ENCODE results near the gene ITPRID1. TPM values are rescaled to one million over a fixed set of nuclear protein-coding genes. Genes with fewer than 3 reads are reported as not detected.

ITPRID1 gene
- total and polyA plus RNA-seq, 7 experiments from 2014 or later: not detected

- intact Hi-C loops (cut with micrococcal nuclease): no loop called here
- no peaks in the 10 kb centered on the region for H3K27me3 Mint-ChIP-seq
- H3K4me1 ChIP-seq (ENCODE audit: control insufficient read depth in 2 of 2, insufficient read depth in 2 of 2, low read length in 2 of 2): no peaks in the 10 kb centered on the region
- peaks cover 0 to 9% (median 4%) of the 10 kb centered on the region in 11 donors for H3K9me3 Mint-ChIP-seq
- ChIA-PET POLR2A (no interaction called here), CTCF (no interaction called here)
- no peaks in the 10 kb centered on the region for H3K27me3 ChIP-seq (ENCODE audit: control insufficient read depth in 2 of 2, insufficient read depth in 2 of 2, low read length in 2 of 2)
- H3K9me3 ChIP-seq (ENCODE audit: control insufficient read depth in 2 of 3, low read length in 3 of 3): no peaks in the 10 kb centered on the region
- H3K27ac Mint-ChIP-seq: no peak overlapping the region
- H3K27ac ChIP-seq (ENCODE audit: low read depth, low read length): no peak overlapping the region
- no peak overlapping the region for H3K4me3 ChIP-seq (ENCODE audit: low read length)
- DNase-seq (no peak), ATAC-seq (no peak)
- no peak overlapping the region for H3K4me3 Mint-ChIP-seq
- H3K4me1 Mint-ChIP-seq: no peaks in the 10 kb centered on the region
- H3K36me3 ChIP-seq (ENCODE audit: control insufficient read depth in 2 of 3, insufficient read depth in 3 of 3, low read length in 3 of 3): no peaks in the 10 kb centered on the region
- H3K36me3 Mint-ChIP-seq: no peaks in the 10 kb centered on the region
These were observed 48.1 kb downstream of the ITPRID1 start for GRCh38 chr7:31562002-31562401.

GRCh38 chr7:31563522-31563921, 49.6 kb downstream of the ITPRID1 start:
- Mint-ChIP-seq H3K27ac (no peak overlapping the region), H3K27me3 (no peaks in the 10 kb centered on the region), H3K4me1 (no peaks in the 10 kb centered on the region), H3K9me3 (peaks cover 0 to 9% (median 5%) of the 10 kb centered on the region in 11 donors), H3K4me3 (no peak overlapping the region), H3K36me3 (no peaks in the 10 kb centered on the region)
- H3K27ac ChIP-seq (ENCODE audit: low read depth, low read length): no peak overlapping the region
- DNase-seq: no peak
- ChIA-PET POLR2A (interaction anchor here (0.8 kb wide), 1 partner anchor 10 kb away, joined by 3 read pairs; no protein-coding TSS in a partner anchor), CTCF (no interaction called here)
- H3K36me3 ChIP-seq (ENCODE audit: control insufficient read depth in 2 of 3, insufficient read depth in 3 of 3, low read length in 3 of 3): no peaks in the 10 kb centered on the region
- no peaks in the 10 kb centered on the region for H3K27me3 ChIP-seq (ENCODE audit: control insufficient read depth in 2 of 2, insufficient read depth in 2 of 2, low read length in 2 of 2)
- no peak for ATAC-seq
- no peaks in the 10 kb centered on the region for H3K9me3 ChIP-seq (ENCODE audit: control insufficient read depth in 2 of 3, low read length in 3 of 3)
- intact Hi-C loops (cut with micrococcal nuclease): no loop called here
- H3K4me1 ChIP-seq (ENCODE audit: control insufficient read depth in 2 of 2, insufficient read depth in 2 of 2, low read length in 2 of 2): no peaks in the 10 kb centered on the region
- no peak overlapping the region for H3K4me3 ChIP-seq (ENCODE audit: low read length)

- ATAC-seq: no peak
- no peaks in the 10 kb centered on the region for H3K4me1 ChIP-seq (ENCODE audit: control insufficient read depth in 2 of 2, insufficient read depth in 2 of 2, low read length in 2 of 2)
- ChIA-PET POLR2A (no interaction called here), CTCF (no interaction called here)
- Mint-ChIP-seq H3K4me3 (no peak overlapping the region), H3K4me1 (no peaks in the 10 kb centered on the region), H3K27ac (no peak overlapping the region), H3K9me3 (peaks cover 0 to 10% (median 6%) of the 10 kb centered on the region in 11 donors), H3K27me3 (no peaks in the 10 kb centered on the region), H3K36me3 (no peaks in the 10 kb centered on the region)
- intact Hi-C loops (cut with micrococcal nuclease): no loop called here
- H3K9me3 ChIP-seq (ENCODE audit: control insufficient read depth in 2 of 3, low read length in 3 of 3): no peaks in the 10 kb centered on the region
- H3K27me3 ChIP-seq (ENCODE audit: control insufficient read depth in 2 of 2, insufficient read depth in 2 of 2, low read length in 2 of 2): no peaks in the 10 kb centered on the region
- no peak overlapping the region for H3K4me3 ChIP-seq (ENCODE audit: low read length)
- no peaks in the 10 kb centered on the region for H3K36me3 ChIP-seq (ENCODE audit: control insufficient read depth in 2 of 3, insufficient read depth in 3 of 3, low read length in 3 of 3)
- H3K27ac ChIP-seq (ENCODE audit: low read depth, low read length): no peak overlapping the region
- DNase-seq: no peak
These were observed 50.1 kb downstream of the ITPRID1 start for GRCh38 chr7:31563951-31564350.

GRCh38 chr7:31564661-31565060, 50.8 kb downstream of the ITPRID1 start:
- no peak overlapping the region for H3K4me3 ChIP-seq (ENCODE audit: low read length)
- intact Hi-C loops (cut with micrococcal nuclease): no loop called here
- ATAC-seq (no peak), DNase-seq (no peak)
- Mint-ChIP-seq H3K27ac (no peak overlapping the region), H3K27me3 (no peaks in the 10 kb centered on the region), H3K9me3 (peaks cover 0 to 13% (median 5%) of the 10 kb centered on the region in 11 donors), H3K4me1 (no peaks in the 10 kb centered on the region), H3K36me3 (no peaks in the 10 kb centered on the region), H3K4me3 (no peak overlapping the region)
- no peaks in the 10 kb centered on the region for H3K27me3 ChIP-seq (ENCODE audit: control insufficient read depth in 2 of 2, insufficient read depth in 2 of 2, low read length in 2 of 2)
- H3K36me3 ChIP-seq (ENCODE audit: control insufficient read depth in 2 of 3, insufficient read depth in 3 of 3, low read length in 3 of 3): no peaks in the 10 kb centered on the region
- ChIA-PET POLR2A (no interaction called here), CTCF (no interaction called here)
- no peaks in the 10 kb centered on the region for H3K9me3 ChIP-seq (ENCODE audit: control insufficient read depth in 2 of 3, low read length in 3 of 3)
- no peak overlapping the region for H3K27ac ChIP-seq (ENCODE audit: low read depth, low read length)
- no peaks in the 10 kb centered on the region for H3K4me1 ChIP-seq (ENCODE audit: control insufficient read depth in 2 of 2, insufficient read depth in 2 of 2, low read length in 2 of 2)

GRCh38 chr7:31569528-31569927, 55.6 kb downstream of the ITPRID1 start:
- CTCF ChIA-PET: no interaction called here
- Histone ChIP-seq H3K27ac (ENCODE audit: low read depth, low read length) (no peak overlapping the region), H3K36me3 (ENCODE audit: control insufficient read depth in 2 of 3, insufficient read depth in 3 of 3, low read length in 3 of 3) (no peaks in the 10 kb centered on the region), H3K4me1 (ENCODE audit: control insufficient read depth in 2 of 2, insufficient read depth in 2 of 2, low read length in 2 of 2) (no peaks in the 10 kb centered on the region), H3K27me3 (ENCODE audit: control insufficient read depth in 2 of 2, insufficient read depth in 2 of 2, low read length in 2 of 2) (no peaks in the 10 kb centered on the region), H3K9me3 (ENCODE audit: control insufficient read depth in 2 of 3, low read length in 3 of 3) (no peaks in the 10 kb centered on the region), H3K4me3 (ENCODE audit: low read length) (no peak overlapping the region)
- POLR2A ChIA-PET: no interaction called here
- Mint-ChIP-seq H3K4me3 (no peak overlapping the region), H3K27me3 (no peaks in the 10 kb centered on the region), H3K36me3 (no peaks in the 10 kb centered on the region), H3K4me1 (no peaks in the 10 kb centered on the region), H3K27ac (no peak overlapping the region), H3K9me3 (peaks cover 0 to 12% (median 0%) of the 10 kb centered on the region in 11 donors)
- DNase-seq (no peak), ATAC-seq (no peak)
- intact Hi-C loops (cut with micrococcal nuclease): no loop called here

GRCh38 chr7:31583526-31583925, 69.6 kb downstream of the ITPRID1 start:
- no peak overlapping the region for H3K27ac Mint-ChIP-seq
- no peaks in the 10 kb centered on the region for H3K27me3 Mint-ChIP-seq
- ChIA-PET POLR2A (no interaction called here), CTCF (no interaction called here)
- no peak overlapping the region for H3K4me3 ChIP-seq (ENCODE audit: low read length)
- no peaks in the 10 kb centered on the region for H3K4me1 Mint-ChIP-seq
- H3K36me3 Mint-ChIP-seq: no peaks in the 10 kb centered on the region
- no peak for DNase-seq
- no peaks in the 10 kb centered on the region for H3K4me1 ChIP-seq (ENCODE audit: control insufficient read depth in 2 of 2, insufficient read depth in 2 of 2, low read length in 2 of 2)
- intact Hi-C loops (cut with micrococcal nuclease): no loop called here
- ATAC-seq: no peak
- no peak overlapping the region for H3K4me3 Mint-ChIP-seq
- H3K27me3 ChIP-seq (ENCODE audit: control insufficient read depth in 2 of 2, insufficient read depth in 2 of 2, low read length in 2 of 2): no peaks in the 10 kb centered on the region
- H3K9me3 Mint-ChIP-seq: peaks cover 0 to 9% (median 4%) of the 10 kb centered on the region in 11 donors
- H3K27ac ChIP-seq (ENCODE audit: low read depth, low read length): no peak overlapping the region
- H3K36me3 ChIP-seq (ENCODE audit: control insufficient read depth in 2 of 3, insufficient read depth in 3 of 3, low read length in 3 of 3): no peaks in the 10 kb centered on the region
- no peaks in the 10 kb centered on the region for H3K9me3 ChIP-seq (ENCODE audit: control insufficient read depth in 2 of 3, low read length in 3 of 3)

- H3K27ac Mint-ChIP-seq: no peak overlapping the region
- no peaks in the 10 kb centered on the region for H3K36me3 Mint-ChIP-seq
- no peaks in the 10 kb centered on the region for H3K27me3 ChIP-seq (ENCODE audit: control insufficient read depth in 2 of 2, insufficient read depth in 2 of 2, low read length in 2 of 2)
- no peaks in the 10 kb centered on the region for H3K4me1 ChIP-seq (ENCODE audit: control insufficient read depth in 2 of 2, insufficient read depth in 2 of 2, low read length in 2 of 2)
- no peak overlapping the region for H3K4me3 ChIP-seq (ENCODE audit: low read length)
- DNase-seq (no peak), ATAC-seq (no peak)
- ChIA-PET CTCF (no interaction called here), POLR2A (no interaction called here)
- H3K27ac ChIP-seq (ENCODE audit: low read depth, low read length): no peak overlapping the region
- no peak overlapping the region for H3K4me3 Mint-ChIP-seq
- no peaks in the 10 kb centered on the region for H3K27me3 Mint-ChIP-seq
- H3K9me3 ChIP-seq (ENCODE audit: control insufficient read depth in 2 of 3, low read length in 3 of 3): no peaks in the 10 kb centered on the region
- H3K36me3 ChIP-seq (ENCODE audit: control insufficient read depth in 2 of 3, insufficient read depth in 3 of 3, low read length in 3 of 3): no peaks in the 10 kb centered on the region
- intact Hi-C loops (cut with micrococcal nuclease): no loop called here
- peaks cover 0 to 12% (median 4%) of the 10 kb centered on the region in 11 donors for H3K9me3 Mint-ChIP-seq
- no peaks in the 10 kb centered on the region for H3K4me1 Mint-ChIP-seq
These were observed 70.1 kb downstream of the ITPRID1 start for GRCh38 chr7:31583942-31584341.

All from naive thymus-derived CD4-positive, alpha-beta T cell (primary cell).